HUDEP-2 (cell line): ENCODE data around the gene SKOR1.

Experiments
- DNase-seq, 76 experiments: peaks; one replicate each; lab custom pipeline; 2025; ENCODE audit not compliant: unreplicated experiment in 76 of 76; lab: John Stamatoyannopoulos, UW

Gene SKOR1

GRCh38 chr15:67794832-67795574 is 30.3 kb upstream of the SKOR1 start:
- DNase-seq: peak in 27 of 76 experiments; percentile 4 to 53 (median 16)

GRCh38 chr15:67796196-67797127 is 28.8 kb upstream of the SKOR1 start:
- no peak for DNase-seq

DNA sequence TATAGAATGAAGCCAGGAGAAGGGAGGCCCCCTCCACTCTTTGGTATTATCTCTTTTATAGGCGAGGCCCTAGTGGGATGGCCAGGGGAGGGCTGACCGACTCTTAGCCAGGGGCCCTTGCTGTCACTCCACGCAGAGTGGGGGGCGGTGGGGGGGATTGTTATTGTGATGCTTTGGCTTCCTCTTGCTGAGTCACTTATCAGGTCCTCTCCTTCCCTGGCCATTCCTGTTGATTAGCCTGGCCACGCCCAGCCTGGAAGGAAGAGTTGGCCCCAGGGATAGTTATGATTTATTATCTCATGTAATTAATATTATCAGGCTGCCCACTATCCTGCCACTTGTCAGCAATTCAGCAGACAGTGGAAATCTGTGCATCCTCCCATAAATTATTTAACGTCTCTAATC is 25.5 kb upstream of the SKOR1 start:
- no peak for DNase-seq

DNA sequence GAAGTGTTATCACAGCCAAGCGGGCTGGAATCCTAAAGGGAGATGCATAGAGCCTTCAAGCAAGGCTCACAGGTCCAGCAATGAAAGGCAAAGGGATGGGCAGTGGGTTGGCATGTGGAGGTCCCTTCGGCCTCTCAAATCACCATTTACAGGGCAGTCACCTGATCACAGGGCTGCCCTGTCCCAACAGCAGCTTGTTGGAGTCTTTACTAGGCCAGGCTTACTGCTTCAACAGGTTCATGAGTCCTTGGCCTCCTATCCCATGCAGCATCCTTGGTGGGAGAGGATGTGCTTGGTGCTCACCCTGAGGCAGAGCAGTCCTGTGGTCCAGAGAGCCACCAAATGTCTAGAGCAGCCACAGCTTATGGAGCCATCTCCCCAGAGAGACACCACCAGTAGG is 24.2 kb upstream of the SKOR1 start:
- DNase-seq: no peak

DNA sequence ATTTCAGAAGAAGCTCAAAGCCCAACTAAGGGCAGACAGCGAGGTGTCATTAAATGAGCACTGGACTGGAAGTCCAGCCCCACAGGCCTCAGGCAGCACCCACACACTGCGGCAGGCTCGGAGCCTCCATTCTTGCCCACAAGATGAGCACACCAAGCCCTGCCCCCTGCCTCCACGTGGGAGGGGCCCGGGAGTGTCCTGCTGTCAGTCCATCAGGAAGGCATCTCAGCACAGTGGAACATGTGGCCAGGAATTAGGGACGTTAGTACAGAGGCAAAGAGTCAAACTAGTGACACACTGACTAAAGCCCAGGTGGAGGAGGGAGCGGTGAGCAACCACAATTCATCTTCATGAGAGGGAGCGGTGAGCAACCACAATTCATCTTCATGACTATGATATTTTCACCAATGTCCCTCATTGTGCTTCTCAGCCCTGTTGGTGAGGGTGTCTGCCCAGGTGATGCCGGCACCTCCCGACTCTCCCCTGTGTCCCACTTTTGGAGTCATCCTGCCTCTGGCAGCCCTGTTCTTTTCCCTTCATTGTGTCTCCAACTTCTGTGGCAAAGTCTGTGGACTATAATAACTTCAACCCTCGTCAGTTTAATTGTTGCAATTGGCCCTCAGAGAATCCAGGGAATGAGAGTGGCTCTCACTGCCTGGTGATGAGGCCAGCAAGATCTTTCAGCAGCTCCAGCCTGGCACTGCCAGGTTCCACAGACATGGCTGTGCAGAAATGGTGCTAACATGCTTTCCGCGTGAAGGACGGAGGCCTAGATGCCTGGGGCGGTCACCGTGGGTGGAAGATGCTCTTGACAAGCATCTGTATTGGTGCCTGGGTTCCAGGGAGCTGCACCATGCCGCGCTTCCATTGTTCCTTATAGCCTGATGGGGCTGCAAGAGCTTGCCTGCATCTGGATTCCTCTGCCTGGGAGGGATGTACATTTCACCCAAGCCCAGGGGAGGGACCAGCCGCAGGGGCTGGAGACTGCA is 23.1 kb upstream of the SKOR1 start:
- DNase-seq: no peak

DNA sequence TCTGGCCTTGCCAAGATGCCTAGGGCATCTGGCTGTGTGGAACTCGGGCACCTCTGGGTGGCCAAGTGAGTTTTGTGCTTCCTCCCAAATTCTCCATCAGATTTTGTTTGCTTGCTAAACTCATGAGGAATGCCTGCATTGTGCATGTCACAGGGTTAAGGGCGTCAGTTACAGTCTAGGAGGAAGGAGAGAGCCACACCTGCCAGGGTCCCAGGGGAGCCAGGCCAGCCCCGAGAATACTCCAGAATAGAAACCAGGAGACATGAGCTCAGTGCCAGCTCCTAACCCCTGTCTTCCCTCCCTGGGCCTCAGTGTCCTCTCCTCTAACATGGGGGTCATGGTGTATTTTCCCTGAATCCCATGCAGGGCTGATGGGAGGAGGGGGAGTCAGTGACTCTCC is 22.0 kb upstream of the SKOR1 start:
- DNase-seq: no peak

GRCh38 chr15:67803996-67804843 is 21.1 kb upstream of the SKOR1 start:
- no peak for DNase-seq

DNA sequence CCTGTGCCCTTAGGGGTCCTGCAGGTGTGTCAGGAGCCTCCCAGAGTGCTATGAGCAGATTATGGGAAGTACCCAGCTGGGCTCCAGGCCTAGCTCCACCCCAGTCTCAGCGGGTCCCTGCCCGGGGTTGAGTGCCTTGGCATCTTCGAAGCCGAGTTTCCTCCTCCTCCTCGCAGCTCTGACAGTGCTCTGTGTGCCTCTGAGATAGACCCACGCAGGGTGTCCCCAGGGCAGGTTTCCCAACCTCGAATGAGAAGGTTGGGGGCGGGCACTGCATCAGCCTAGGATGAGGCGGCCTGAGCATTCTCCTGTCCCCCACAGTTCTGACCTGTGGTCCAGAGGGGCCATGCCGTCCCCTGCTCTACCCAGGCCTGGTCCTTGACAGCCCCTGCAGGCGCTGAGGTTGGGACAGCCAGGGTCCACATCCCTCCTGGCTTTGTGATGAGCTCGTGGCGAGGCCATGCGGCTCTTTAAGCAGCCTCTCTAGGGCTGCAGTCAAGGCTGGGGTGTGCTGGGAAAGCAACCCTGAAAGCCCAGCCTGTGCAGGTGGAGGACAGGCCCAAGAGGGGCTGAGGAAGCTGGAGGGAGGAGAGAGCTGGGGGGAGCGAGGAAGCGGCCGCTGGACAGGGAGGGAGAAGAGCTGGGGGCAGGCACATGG is 20.2 kb upstream of the SKOR1 start:
- DNase-seq: no peak

DNA sequence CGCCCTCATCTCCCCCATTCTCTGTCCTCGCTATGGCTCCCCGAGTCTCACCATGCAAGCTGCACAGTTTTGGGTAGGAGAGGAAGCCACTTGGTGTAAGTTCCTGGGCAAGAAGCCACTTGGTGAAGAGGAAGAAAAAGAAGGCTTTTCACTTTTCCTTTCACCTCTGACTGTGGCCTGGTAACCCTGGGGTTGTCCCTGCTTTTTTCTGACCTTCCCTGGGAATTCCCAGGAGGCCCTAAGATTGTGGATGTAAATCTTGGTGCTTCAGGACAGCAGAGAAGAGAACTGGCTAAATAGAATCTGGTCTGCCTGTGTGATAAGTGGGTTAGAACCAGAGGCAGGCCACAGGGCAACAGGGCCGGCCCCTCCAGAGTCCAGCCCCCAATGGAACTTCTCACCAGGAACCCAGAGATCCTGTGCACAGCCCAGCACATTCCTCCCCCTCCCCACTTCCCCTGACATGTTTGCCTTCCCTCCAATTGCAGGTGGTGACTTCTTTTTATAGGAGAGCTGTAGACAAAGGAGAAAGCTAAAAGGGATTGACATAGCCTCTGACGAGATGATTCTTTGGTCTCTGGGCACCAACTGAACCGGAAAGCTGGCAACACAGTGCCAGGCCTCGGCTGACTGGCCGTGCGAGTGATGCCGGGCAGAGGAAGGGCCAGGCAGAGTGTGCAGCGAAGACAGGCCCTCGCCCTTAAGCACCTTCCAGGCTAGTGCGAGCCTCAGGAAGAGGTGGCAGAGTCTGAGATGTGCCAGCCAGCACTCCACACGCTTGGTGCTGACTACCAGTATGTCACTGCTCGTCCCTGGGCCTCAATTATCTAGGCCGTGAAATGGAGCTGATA is 19.4 kb upstream of the SKOR1 start:
- DNase-seq: no peak

DNA sequence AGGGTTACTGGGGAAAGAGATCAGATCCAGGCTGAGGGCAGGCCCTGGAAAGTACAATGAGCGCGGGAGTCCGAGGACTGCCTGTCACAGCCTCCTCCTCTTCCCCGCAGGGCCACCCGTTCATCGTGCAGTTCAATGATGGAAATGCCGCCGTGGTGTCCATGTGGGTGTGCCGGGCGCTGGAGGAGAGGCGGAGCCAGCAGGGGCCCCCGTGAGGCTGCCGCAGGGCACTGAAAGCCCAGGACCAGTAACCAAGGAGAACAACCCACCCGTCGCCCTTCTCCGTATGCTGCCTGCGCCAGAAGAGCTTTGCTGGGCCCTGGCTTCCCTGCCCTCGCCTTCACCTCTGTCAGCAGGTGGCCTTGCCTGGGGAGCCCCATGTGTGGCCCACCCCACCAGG is 18.8 kb upstream of the SKOR1 start:
- DNase-seq: no peak

- DNase-seq: no peak
Observed at GRCh38 chr15:67807141-67807540, 18.2 kb upstream of the SKOR1 start.

DNA sequence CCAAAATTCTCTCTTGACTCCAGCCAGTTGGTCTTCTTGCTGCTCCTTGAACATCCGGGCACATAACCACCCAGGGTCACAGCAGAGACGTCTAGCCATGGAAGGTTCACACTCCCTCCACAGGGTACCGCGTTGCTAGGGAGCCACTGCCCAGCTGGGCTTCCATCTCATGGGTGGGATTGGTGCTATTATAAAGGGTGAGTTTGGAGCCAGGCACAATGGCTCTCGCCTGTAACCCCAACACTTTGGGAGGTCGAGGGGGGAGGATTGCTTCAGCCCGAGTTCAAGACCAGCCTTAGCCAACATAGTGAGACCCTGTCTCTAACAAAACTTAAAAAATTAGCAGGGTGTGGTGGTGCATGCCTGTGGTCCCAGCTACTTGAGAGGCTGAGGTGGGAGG is 17.5 kb upstream of the SKOR1 start:
- no peak for DNase-seq

GRCh38 chr15:67808821-67809220 is 16.5 kb upstream of the SKOR1 start:
- no peak for DNase-seq

DNA sequence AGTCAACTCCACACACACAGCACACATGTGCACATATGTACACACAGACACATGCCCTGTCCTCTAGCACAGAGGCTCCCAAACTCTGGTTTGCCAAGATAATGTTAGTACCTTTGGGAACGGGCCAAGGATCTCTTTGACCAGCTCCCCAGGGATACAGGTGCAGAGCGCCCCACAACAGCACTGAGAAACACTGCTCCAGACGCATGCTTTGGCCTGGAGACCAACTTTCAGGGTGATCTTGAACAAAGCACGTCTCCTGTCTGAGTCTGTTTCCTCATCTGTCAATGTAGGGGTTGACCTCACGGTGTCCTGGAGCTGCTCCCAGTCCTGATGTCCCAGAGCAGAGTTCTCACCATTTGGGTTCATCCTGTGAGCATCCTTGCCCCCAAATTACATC is 15.9 kb upstream of the SKOR1 start:
- DNase-seq: no peak

GRCh38 chr15:67809866-67810265 is 15.4 kb upstream of the SKOR1 start:
- DNase-seq: no peak

DNA sequence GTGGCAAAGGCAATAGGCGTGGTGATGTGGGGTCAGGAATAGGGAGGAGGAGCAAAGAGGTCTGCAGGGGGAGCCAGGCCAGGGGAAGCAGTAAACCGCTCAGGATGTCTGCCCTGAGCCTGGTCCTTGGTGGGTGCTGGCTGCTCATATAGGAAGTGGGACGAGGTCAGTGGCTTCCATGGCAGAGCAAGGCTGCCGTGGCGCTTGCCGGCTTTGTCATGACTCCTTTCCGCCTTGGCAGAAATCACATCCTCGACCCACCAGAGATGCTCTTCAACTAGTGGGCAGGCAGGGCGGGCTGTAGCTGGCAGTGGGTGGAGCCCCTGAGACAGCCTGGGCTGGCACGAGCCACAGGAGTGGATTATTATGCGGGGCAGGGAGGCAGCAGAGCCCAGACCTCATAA is 13.1 kb upstream of the SKOR1 start:
- DNase-seq: no peak

DNA sequence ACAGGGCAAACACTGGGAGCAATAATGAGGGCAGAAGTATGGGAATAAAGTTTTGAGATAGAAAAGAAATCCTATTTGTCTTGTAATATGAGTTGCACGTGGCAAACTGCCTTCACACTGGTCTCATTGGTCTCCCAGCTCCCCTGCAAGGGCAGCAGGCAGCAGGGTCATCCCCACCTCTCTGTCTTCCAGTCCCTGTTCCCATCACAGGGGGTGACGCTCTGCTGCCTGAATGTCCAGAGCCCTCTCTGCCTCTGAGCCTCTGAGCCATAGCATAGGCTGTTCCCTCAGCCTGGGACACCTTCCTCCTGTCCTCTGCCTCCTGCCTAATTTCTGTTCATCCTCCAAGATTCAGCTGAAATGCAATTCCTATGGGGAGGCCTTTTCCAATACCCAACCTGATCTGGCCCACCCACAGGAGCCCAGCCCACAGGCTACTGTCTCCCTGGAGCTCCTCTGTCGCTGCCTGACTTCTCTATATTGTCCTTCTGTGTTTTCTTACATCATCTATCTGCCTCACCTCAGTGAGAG is 12.1 kb upstream of the SKOR1 start:
- no peak for DNase-seq

DNA sequence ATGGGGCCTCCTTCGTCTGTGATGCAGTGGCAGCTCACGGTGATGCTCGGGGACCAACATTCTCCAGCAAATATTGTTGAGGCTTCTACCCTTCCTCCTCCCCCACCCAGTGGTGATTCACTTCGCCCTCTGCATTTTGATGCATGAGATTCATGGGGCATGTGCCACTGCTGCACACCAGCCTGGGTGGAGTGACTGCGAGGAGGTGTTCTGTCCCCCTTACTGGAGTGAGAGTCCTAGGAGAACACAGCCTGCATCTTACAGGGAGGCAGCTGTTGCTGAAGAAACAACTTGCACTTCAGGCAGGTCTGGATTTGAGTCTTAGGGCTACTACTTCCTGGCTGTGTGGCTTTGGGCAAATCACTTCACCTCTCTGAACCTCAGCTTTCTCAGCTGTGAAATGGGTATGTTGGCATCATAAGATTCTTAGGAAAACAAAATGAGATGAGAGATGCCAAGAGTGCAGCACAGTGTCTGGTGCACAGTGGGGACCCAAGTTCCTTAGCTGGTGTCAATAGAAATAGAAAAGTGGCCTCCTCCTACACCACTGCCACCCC is 10.2 kb upstream of the SKOR1 start:
- DNase-seq: no peak
